ENCODE data around the gene TMEM63C. TPM values are rescaled to one million over a fixed set of nuclear protein-coding genes. Genes with fewer than 3 reads are reported as not detected.

The TMEM63C gene, protein sequence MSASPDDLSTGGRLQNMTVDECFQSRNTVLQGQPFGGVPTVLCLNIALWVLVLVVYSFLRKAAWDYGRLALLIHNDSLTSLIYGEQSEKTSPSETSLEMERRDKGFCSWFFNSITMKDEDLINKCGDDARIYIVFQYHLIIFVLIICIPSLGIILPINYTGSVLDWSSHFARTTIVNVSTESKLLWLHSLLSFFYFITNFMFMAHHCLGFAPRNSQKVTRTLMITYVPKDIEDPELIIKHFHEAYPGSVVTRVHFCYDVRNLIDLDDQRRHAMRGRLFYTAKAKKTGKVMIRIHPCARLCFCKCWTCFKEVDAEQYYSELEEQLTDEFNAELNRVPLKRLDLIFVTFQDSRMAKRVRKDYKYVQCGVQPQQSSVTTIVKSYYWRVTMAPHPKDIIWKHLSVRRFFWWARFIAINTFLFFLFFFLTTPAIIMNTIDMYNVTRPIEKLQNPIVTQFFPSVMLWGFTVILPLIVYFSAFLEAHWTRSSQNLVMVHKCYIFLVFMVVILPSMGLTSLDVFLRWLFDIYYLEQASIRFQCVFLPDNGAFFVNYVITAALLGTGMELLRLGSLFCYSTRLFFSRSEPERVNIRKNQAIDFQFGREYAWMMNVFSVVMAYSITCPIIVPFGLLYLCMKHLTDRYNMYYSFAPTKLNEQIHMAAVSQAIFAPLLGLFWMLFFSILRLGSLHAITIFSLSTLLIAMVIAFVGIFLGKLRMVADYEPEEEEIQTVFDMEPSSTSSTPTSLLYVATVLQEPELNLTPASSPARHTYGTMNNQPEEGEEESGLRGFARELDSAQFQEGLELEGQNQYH
- total RNA-seq: 7.1 and 14.7 TPM in 2 replicates

DNA sequence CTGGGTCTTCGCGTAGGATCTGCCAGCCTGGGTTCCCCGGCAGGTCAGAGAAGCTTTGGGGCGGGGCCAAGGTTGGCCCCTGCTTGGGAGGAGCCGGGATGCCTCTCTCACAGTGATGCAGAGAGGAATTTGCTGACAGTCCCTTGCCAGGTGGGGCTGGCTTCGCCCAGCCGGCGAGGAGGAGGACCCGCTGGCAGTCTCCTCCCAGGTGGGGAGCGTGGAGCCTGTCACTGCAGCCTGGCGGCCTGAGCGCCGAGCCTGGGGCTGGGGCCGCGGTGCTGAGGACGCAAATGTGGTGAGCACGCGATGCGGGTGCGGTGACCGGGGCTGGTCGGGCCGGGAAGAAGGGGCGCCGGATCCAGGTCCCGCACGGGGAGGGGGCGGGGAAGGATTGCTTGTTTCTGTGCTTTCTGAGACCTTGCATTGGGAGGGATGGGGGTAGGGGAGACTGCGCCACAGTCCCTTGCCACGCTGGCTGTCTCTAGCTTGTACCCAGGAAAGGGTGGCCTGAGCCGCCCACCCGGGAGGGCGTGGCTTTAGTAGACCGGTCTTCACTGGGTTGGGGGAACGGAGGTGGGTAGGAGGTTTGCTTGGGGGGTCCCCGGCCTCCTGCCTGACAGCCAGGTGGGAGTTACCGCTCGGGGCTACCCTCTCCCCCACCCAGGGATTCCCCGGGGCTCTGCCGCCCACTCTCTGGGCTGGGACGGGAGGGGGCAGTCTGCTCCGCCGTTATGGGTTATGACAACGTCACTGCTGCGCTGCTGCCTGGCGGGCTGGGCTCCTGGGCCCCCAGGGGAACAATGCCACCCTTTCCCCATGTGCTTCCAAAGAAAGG is at the start of gene TMEM63C:
TSS of gene TMEM63C (plus strand) at position 196 of the 835 bp plus-strand sequence. CDS start 37,016 bp downstream, outside the sequence.

DNA sequence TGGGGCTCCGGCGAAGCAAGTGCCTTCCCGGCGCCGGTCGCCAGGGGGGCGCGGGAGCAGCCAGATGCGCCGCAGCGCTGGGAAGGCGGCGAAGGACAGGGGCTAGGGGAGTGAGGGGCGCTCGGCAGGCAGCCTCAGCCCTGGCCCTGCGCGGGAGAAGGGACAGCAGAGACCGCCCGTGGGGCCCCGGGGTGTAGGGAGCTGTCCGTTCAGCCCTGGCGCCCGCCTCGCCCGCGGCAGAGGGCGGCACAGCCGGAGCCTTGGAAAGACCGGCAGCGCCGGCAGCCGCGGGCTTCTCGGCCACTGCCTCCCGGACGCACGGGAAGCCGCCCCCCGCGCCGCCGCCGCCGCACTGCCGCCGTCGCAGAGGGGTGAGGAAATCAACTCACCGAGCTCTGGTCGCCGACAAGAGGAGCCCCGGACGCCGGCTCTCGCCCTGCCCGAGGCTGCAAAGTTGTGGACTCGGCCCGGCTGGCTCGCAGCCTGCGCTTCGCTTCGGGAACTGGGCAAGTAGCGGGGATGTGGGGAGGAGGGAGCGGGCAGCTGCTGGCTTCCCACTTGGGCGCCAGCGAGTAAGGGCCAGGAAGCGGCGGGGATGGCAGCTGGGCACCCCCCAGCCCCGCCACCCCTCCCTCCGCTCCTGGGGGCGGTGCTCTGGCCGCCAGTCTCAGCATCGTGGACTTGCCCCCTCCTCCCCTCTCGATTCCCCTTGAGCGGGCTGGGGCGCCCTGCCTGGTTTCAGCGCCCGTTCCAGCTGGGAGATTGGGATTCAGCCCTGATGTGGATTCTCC is 40.2 kb upstream of the TMEM63C start, which contains the start of gene ZDHHC22:
TSS of gene ZDHHC22 (minus strand) at position 578 of the 791 bp plus-strand sequence. CDS start 2,053 bp downstream, outside the sequence.

DNA sequence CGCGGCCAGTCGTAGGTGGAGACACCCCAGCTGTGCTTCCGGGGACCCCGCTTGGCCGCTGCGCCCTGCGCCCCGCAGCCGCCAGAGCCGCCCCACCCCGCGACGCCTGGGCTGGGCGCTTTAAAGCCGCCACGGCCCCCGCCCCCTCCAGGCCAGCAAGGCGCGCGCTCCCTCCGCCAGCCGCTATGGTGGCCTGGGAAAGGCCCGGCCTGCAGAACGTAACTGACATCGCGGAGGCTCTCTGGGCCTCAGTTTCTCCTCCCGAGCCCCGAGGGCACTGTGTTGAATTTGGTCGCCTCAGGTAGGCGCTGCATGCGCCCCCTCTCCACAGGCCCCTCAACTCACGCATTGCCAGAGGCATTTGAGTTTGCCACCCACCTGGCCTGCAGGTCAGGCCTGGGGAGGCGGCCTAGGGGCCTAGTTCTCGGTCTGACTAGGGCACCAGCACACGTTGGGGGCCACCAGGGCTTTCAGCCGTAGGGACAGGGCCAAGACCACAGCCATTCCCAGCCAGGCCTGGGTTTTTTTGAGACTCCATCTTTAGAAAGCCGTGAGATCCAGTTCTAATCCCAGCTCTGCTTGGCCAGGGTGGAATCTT is 89.6 kb downstream of the TMEM63C start, which contains the start of gene NGB:
TSS of gene NGB (minus strand) at position 94 of the 598 bp plus-strand sequence. CDS start 269 bp downstream, outside the sequence.

Small RNA genes within 50 kb of the gene (small RNA-seq; reads per million reads assigned to genes)
- gene MIR1260A (not detected), gene RF00421 (not detected)

Other genes with a start within 250 kb of the TMEM63C start
- gene IRF2BPL, start 153.1 kb upstream of the TMEM63C start, total RNA-seq: 24.9 and 27.1 TPM in 2 replicates
- gene CIPC, start 83.5 kb upstream of the TMEM63C start, total RNA-seq: 11.8 and 13.0 TPM in 2 replicates
- gene ZDHHC22, start 40.0 kb upstream of the TMEM63C start, total RNA-seq: not detected in 2 replicates
- gene NGB, start 89.4 kb downstream of the TMEM63C start, total RNA-seq: not detected in 2 replicates
- gene POMT2, start 139.1 kb downstream of the TMEM63C start, total RNA-seq: 17.7 and 18.2 TPM in 2 replicates
- 69.8 and 69.9 TPM in 2 replicates for gene GSTZ1, start 139.2 kb downstream of the TMEM63C start, total RNA-seq
- gene TMED8, start 195.3 kb downstream of the TMEM63C start, total RNA-seq: 7.3 and 8.2 TPM in 2 replicates
- 3.5 and 4.8 TPM in 2 replicates for gene SAMD15, start 195.6 kb downstream of the TMEM63C start, total RNA-seq
- gene NOXRED1, start 241.7 kb downstream of the TMEM63C start, total RNA-seq: 1.2 TPM in 1 of 2 replicates, not detected in the other

Measured in placental epithelial cell (primary cell).